ENCODE measurements around the gene CHST12.

DNA sequence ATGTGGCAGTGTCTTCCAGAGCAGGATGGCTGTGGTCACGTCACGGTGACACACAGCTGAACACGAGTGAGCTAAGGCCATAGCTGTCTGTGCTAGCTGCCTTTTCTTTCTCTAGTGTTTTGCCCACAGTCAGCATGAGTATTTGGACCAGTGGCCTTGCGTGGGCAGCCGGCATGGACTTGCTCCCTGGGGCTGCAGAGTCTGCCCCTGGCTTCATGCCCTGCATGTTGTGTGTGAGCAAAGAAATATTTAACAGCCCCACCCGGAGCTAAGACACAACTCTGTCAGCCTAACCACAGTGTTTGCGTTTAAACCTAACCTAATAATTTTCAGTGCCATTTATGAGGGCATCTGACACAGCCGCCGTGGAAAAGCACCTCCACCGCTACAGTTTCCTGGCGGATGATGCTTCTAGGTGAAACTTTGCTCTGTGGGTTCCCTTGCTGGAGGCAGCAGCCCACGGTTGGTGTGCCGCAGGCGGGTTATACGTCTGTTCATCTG lies 14.6 kb downstream of the CHST12 start:
- TF ChIP-seq POLR2AphosphoS5 (IDR thresholded peaks at IDR 0.05; ENCODE audit: low read depth, low read length) (no peak), POLR2A (IDR thresholded peaks at IDR 0.05; ENCODE audit: low read depth, low read length) (no peak), SPI1 (IDR thresholded peaks at IDR 0.05; ENCODE audit: low read depth, low read length) (no peak), TAF1 (IDR thresholded peaks at IDR 0.05; ENCODE audit: low read depth, low read length) (no peak)
